ENCODE measurements around the gene IRF2BP1. TPM values are rescaled to one million over a fixed set of nuclear protein-coding genes. Genes with fewer than 3 reads are reported as not detected.

The IRF2BP1 gene
- total and polyA plus RNA-seq, 2 of the 13 experiments (the other 11 are each of a cell fraction or from before 2014, with no cell fraction given) = 4.3 to 14.3 TPM

GRCh38 chr19:45895519-45895972 lies 9.6 kb upstream of the IRF2BP1 start:
- ATAC-seq (peak; percentile 93), DNase-seq (ENCODE audit: low spot score) (peak; percentile 87), FAIRE-seq (peak; percentile 82)
- ChIA-PET CTCF (ENCODE audit: low intra/inter-chr PET ratio, low total read pairs) (no interaction called here), POLR2A (interaction anchor here (0.7 to 2.6 kb wide), 10 partner anchors 9 to 666 kb away, joined by 3 to 15 read pairs (median 5); partner anchors contain the start of genes CCDC61, FOXA3, IRF2BP1 and SYMPK)
- Histone ChIP-seq H3K9ac (ENCODE audit: insufficient read depth, low read depth, low read length) (peak overlapping the region; percentile 40), H3K36me3 (replicated peaks in 1 of 2; ENCODE audit: control insufficient read depth in 1 of 2, insufficient read depth in 2 of 2, low read length in 2 of 2) (peaks cover 1 to 13% of the 10 kb centered on the region in 2 experiments; a peak in 3 of 5 replicates), H3K9me3 (ENCODE audit: low read length) (no peaks in the 10 kb centered on the region), H3K27me3 (ENCODE audit: control insufficient read depth in 1 of 2, insufficient read depth in 2 of 2, low read length in 2 of 2) (no peaks in the 10 kb centered on the region), H2AFZ (ENCODE audit: low read length) (no peak overlapping the region), H3K79me2 (ENCODE audit: insufficient read depth, low read length) (peaks cover 11% of the 10 kb centered on the region), H3K27ac (ENCODE audit: extremely low read length, insufficient read depth, low read length) (peak overlapping the region; percentile 79), H4K20me1 (ENCODE audit: insufficient read depth, low read length) (no peaks in the 10 kb centered on the region), H3K4me3 (replicated peaks in 1 of 3; ENCODE audit: insufficient read depth in 1 of 3, low read depth in 2 of 3, low read length in 3 of 3) (peak overlapping the region in 1 of 3 experiments; percentile 45; a peak in 2 of 6 replicates), H3K4me1 (ENCODE audit: insufficient read depth, low read length) (peaks cover 43% of the 10 kb centered on the region), H3K4me2 (ENCODE audit: low read depth, low read length) (peak overlapping the region; percentile 50)
- WGBS (ENCODE audit: low lambda C conversion rate) = 5% methylated on average over 9 of the region's 9 CpGs
- intact Hi-C loops (cut with micrococcal nuclease; ENCODE audit: unreplicated experiment) (loop anchor here (1.0 kb wide), 1 partner anchor 8 kb away; no protein-coding TSS in a partner anchor), in situ Hi-C loops (cut with HindIII; ENCODE audit: extremely low pct_ligation_motif_present, low pct_unique_long_range_greater_than_20kb) (no loop called here)
- BruUV-seq (replicated peaks) = no TSS peak
- TF ChIP-seq, protein P1, sequence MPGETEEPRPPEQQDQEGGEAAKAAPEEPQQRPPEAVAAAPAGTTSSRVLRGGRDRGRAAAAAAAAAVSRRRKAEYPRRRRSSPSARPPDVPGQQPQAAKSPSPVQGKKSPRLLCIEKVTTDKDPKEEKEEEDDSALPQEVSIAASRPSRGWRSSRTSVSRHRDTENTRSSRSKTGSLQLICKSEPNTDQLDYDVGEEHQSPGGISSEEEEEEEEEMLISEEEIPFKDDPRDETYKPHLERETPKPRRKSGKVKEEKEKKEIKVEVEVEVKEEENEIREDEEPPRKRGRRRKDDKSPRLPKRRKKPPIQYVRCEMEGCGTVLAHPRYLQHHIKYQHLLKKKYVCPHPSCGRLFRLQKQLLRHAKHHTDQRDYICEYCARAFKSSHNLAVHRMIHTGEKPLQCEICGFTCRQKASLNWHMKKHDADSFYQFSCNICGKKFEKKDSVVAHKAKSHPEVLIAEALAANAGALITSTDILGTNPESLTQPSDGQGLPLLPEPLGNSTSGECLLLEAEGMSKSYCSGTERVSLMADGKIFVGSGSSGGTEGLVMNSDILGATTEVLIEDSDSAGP (CRISPR knock-in tag; IDR thresholded peaks at IDR 0.05; ENCODE audit: borderline replicate concordance) = peak; percentile 63; the same call in 1 of the 2 replicates
- TF ChIP-seq ZMYM4 (CRISPR knock-in tag; IDR thresholded peaks at IDR 0.05) (peak; percentile 50; the same call in 1 of the 2 replicates), ARID2 (CRISPR knock-in tag; IDR thresholded peaks at IDR 0.05; ENCODE audit: borderline replicate concordance) (0 out of 2 replicates have a peak, but pooled peaks have one; percentile 31), ZNF781 (CRISPR knock-in tag; IDR thresholded peaks at IDR 0.05; ENCODE audit: borderline replicate concordance, not compliant biosample characterization) (peak; percentile 19), HDAC1 (CRISPR knock-in tag; IDR thresholded peaks at IDR 0.05) (peak; percentile 43; the same call in 1 of the 2 replicates), FOXO1 (CRISPR knock-in tag; IDR thresholded peaks at IDR 0.05) (peak; percentile 55), GPBP1L1 (CRISPR knock-in tag; IDR thresholded peaks at IDR 0.05) (no peak), ZNF609 (CRISPR knock-in tag; IDR thresholded peaks at IDR 0.05; ENCODE audit: borderline replicate concordance) (peak; percentile 62; the same call in 1 of the 2 replicates), MYC (CRISPR knock-in tag; IDR thresholded peaks at IDR 0.05; ENCODE audit: borderline replicate concordance) (peak; percentile 81; the same call in 1 of the 2 replicates)
- TF ChIP-seq, protein P2, sequence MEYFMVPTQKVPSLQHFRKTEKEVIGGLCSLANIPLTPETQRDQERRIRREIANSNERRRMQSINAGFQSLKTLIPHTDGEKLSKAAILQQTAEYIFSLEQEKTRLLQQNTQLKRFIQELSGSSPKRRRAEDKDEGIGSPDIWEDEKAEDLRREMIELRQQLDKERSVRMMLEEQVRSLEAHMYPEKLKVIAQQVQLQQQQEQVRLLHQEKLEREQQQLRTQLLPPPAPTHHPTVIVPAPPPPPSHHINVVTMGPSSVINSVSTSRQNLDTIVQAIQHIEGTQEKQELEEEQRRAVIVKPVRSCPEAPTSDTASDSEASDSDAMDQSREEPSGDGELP (IDR thresholded peaks at IDR 0.05; ENCODE audit: borderline replicate concordance, low read depth) = peak; percentile 35; the same call in 1 of the 2 replicates
- TF ChIP-seq, protein P3, sequence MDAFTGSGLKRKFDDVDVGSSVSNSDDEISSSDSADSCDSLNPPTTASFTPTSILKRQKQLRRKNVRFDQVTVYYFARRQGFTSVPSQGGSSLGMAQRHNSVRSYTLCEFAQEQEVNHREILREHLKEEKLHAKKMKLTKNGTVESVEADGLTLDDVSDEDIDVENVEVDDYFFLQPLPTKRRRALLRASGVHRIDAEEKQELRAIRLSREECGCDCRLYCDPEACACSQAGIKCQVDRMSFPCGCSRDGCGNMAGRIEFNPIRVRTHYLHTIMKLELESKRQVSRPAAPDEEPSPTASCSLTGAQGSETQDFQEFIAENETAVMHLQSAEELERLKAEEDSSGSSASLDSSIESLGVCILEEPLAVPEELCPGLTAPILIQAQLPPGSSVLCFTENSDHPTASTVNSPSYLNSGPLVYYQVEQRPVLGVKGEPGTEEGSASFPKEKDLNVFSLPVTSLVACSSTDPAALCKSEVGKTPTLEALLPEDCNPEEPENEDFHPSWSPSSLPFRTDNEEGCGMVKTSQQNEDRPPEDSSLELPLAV (CRISPR knock-in tag; conservative IDR thresholded peaks at IDR 0.05; ENCODE audit: low read depth) = no peak

All from HepG2 (cell line).